Retinal pigment epithelial cell (primary cell): Measurements from ENCODE around the gene CAMKK2.
"Not testable (repeated sequence)": the region's sequence is repeated elsewhere in the genome, so short reads cannot be mapped to it uniquely, and the experiment has no call there.

Experiments
- DNase-seq: peaks from one replicate; pipeline ENCODE4 v3.0.0-alpha.2; 2010; ENCODE audit warnings: low read depth
- H3K4me3 ChIP-seq: 2 replicates; pipeline ENCODE4 v1.5.1; 2011; ENCODE audit warnings: mild to moderate bottlenecking, low read length, control low read depth, moderate library complexity
- TF ChIP-seq, protein P1 (sequence below): conservative IDR thresholded peaks from 2 replicates; pipeline ENCODE4 v1.5.1; 2011; ENCODE audit warnings: low read depth, low read length, control low read depth, inconsistent platforms

The CAMKK2 gene

DNA sequence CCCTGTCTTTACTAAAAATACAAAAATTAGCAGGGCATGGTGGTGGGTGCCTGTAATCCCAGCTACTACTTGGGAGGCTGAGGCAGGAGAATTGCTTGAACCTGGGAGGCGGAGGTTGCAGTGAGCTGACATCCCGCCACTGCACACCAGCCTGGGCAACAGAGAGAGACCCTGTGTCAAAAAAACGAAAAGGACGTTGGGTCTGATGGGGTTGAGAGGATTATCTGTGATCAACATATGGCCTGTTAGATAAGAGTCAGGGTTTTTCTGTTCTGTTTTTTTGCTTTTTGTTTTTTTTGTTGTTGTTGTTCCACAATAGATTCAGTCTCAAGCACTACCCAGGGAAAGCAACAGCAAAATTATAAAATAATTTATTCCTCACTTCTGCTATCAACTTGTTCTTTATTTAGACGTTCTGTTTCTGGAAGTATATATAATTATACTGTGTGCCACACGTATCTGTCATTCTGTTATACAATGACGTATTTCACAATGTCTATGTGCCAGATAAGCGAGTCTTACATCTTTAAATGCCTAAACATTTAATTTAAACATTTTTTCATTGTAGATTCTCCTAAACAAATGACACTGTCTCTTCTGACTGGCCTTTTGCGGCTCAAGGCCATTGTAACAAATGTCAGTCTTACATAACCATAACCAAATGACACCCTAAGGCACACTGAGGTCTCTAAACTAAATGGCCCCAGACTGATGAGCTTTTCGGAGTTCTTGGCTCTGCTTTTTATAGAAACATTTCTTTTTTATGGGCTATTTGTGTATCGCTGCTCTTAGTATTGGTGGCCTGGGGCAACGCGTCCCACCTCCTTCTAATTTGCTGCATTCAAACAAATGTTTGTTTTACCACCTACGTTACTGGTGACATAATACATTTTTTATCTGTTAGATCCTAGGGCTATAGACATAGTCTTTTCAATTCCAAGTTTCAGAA, 93.8 kb downstream of the CAMKK2 start:
- H3K4me3 ChIP-seq = no peak overlapping the region
- TF ChIP-seq, protein P1, sequence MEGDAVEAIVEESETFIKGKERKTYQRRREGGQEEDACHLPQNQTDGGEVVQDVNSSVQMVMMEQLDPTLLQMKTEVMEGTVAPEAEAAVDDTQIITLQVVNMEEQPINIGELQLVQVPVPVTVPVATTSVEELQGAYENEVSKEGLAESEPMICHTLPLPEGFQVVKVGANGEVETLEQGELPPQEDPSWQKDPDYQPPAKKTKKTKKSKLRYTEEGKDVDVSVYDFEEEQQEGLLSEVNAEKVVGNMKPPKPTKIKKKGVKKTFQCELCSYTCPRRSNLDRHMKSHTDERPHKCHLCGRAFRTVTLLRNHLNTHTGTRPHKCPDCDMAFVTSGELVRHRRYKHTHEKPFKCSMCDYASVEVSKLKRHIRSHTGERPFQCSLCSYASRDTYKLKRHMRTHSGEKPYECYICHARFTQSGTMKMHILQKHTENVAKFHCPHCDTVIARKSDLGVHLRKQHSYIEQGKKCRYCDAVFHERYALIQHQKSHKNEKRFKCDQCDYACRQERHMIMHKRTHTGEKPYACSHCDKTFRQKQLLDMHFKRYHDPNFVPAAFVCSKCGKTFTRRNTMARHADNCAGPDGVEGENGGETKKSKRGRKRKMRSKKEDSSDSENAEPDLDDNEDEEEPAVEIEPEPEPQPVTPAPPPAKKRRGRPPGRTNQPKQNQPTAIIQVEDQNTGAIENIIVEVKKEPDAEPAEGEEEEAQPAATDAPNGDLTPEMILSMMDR = no peak

DNA sequence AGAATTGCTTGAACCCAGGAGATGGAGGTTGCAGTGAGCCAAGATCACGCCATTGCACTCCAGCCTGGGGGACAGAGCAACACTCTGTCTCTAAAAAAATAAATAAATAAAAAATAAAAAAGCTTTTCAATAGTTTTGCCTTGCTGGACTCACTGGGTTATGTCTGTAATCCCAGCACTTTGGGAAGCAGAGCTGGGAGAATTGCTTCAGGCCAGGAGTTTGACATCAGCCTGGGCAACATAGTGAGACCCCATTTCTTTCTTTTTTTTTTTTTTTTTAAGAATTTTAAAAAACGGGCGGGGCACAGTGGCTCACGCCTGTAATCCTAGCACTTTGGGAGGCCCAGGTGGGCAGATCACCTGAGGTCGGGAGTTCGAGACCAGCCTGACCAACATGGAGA, 95.4 kb downstream of the CAMKK2 start:
- DNase-seq, H3K4me3 ChIP-seq: not testable (repeated sequence)

More for the DNA sequence above, 93.8 kb downstream of the CAMKK2 start:
- DNase-seq = no peak

DNA sequence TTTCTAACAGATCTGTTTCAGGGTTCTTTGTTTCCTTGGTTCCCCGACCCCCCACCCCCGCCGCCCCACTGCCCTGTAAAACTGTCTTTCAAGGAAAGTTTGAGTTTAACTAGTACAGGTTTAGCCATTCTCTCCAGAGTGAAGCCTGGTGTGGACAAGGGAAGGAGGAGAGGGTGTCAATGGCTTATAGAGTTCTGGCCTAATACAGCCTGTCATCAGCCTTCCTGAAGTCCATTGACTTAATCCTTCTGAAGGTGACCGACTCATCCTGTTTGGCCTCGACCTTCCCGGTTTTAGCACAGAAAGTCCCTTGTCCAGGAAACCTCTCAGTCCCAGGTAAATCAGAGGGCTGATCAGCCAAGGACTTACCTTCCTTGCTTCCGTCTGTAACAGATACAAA, 97.6 kb downstream of the CAMKK2 start:
- H3K4me3 ChIP-seq = no peak overlapping the region
- TF ChIP-seq, protein P1 = no peak
- DNase-seq = no peak

DNA sequence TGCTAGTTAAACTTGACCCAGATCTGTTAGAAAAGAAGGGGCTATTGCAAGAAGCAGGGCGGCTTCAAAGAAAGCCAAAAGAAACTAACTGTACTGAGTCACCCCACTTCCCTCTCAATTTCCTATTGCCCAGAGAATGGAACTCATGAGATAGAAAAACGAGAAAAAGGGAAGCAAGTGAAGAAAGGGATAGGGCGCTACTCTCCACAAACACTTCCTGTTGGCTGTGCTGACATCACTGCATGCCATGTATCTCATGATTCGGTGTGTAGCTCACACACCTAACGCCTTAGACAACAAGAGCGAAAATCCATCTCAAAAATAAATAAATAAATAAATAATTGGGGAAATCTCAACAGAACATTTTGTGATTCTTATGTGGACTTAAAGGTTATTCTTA, 99.6 kb downstream of the CAMKK2 start:
- TF ChIP-seq, protein P1 = no peak
- H3K4me3 ChIP-seq = no peak overlapping the region
- no peak for DNase-seq

DNA sequence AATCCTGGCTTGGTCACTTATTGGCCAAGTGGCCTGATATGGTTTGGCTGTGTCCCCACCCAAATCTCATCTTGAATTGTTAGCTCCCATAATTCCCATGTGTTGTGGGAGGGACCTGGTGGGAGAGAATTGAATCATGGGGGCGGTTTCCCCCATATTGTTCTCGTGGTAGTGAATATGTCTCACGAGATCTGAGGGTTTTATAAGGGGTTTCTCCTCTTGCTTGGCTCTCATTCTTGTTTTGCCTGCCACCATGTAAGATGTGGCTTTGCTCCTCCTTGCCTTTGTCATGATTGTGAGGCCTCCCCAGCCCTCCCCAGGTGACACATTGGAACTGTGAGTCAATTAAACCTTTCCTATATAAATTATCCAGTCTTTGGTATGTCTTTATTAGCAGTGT, 105.4 kb downstream of the CAMKK2 start:
- TF ChIP-seq, protein P1 = no peak
- no peak overlapping the region for H3K4me3 ChIP-seq
- DNase-seq = no peak

DNA sequence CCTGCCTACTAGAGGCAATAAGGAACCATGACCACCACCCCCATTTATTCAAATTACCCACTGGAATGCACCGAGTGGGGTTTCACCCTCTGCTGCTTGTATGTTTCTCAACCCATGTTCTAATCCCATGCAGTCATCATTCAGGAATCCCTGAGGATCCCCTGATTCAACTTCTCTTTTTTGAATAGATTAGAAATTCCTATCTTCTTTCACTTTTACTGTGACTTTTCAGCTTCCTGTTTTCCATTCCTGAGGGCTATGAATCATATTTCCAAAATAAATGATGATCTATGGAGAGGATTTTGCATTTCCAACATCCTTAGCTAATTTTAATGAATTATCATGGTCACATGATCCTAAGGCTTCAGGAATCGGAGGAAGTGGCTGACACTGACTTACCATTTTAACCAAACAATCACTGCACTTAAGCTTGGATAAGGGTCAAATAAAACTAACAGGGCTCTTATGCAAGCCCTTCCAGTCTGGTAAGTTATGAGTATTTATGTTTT, 105.9 kb downstream of the CAMKK2 start:
- TF ChIP-seq, protein P1 = no peak
- H3K4me3 ChIP-seq = no peak overlapping the region
- DNase-seq = peak; percentile 69

DNA sequence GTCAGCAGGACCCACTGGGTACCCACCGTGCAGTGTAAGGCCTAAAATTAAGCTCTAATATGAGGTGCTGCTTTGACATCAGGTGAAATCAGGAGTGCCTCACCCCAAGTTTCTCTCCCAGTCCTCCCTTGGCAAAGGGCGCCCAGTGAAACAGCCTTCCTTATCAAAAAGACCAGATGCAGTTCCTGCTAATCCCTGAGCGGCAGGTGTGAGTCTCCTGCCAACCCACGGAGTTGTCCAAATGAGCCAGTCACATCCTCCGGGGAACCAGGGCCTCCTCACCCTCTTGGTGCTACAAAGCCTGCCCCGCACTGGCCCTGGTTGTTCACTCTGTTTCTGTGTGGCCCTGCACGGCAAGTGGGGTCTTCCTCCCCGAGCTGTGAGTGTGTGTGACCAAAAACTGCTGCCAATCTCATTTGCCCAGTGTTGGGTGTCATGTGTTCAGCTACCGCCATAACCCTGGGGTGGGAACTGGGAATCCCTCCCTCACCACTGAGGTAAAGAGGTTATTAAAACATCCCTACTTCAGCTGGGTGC, 106.8 kb downstream of the CAMKK2 start:
- H3K4me3 ChIP-seq = no peak overlapping the region
- TF ChIP-seq, protein P1 = no peak
- no peak for DNase-seq
